HG02870 (cell line): ENCODE data around the gene ZDHHC18.
A peak's percentile ranks its signal among the peaks of the same experiment; 100 is the strongest.

Experiments used
- ATAC-seq: cut with Tn5 transposase; IDR thresholded peaks from one replicate; pipeline ENCODE4 v1.9.1; 2021; ENCODE audit warnings: mild to moderate bottlenecking, moderate library complexity; ENCODE audit not compliant: unreplicated experiment

The ZDHHC18 gene

DNA sequence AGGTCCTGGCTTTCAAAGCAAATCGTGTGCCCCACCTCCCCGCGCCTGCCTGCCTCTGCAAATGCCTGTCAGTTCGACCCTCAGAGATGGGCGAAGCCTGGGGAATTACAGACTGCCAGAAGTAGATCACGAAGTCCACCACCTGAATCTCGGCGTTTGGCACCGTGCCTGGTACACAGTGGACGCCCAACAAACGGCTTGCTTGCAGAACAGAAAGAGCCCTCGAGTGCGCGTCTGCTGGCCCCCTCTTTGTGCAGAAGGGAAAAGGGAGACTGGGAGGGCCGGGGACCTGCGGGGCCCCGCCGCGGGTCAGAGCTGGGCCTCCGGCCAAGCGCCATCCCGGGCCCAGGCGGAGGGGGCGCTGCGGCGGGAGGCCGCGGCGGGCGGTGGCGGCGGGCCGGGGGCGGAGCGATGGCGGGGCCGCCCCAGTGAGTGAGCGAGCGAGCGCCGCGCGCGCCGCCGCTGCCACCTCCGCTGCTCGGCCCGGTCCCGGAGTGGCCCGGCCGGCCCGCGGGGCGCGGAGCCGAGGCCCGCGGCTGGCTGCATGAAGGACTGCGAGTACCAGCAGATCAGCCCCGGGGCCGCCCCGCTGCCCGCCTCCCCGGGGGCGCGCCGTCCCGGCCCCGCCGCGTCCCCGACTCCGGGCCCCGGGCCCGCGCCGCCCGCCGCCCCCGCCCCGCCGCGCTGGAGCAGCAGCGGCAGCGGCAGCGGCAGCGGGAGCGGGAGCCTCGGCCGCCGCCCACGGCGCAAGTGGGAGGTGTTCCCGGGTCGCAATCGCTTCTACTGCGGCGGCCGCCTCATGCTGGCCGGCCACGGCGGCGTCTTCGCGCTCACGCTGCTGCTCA, at the start of gene ZDHHC18:
Gene ZDHHC18, plus strand, starts transcription at position 428 of the 845 bp plus-strand sequence. Its CDS starts 117 bp downstream, at position 545.
- ATAC-seq = no peak

DNA sequence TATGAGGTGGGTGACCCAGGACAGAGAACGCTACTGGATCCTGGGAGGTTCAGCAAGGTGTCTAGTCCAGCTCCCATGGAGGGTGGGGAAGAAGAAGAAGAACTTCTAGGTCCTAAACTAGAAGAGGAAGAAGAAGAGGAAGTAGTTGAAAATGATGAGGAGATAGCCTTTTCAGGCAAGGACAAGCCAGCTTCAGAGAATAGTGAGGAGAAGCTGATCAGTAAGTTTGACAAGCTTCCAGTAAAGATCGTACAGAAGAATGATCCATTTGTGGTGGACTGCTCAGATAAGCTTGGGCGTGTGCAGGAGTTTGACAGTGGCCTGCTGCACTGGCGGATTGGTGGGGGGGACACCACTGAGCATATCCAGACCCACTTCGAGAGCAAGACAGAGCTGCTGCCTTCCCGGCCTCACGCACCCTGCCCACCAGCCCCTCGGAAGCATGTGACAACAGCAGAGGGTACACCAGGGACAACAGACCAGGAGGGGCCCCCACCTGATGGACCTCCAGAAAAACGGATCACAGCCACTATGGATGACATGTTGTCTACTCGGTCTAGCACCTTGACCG, 47.3 kb upstream of the ZDHHC18 start:
- ATAC-seq = no peak

- ATAC-seq = no peak
These were observed 46.0 kb upstream of the ZDHHC18 start for GRCh38 chr1:26780344-26780957.

- no peak for ATAC-seq
These were observed 45.2 kb upstream of the ZDHHC18 start for GRCh38 chr1:26781206-26781825.

DNA sequence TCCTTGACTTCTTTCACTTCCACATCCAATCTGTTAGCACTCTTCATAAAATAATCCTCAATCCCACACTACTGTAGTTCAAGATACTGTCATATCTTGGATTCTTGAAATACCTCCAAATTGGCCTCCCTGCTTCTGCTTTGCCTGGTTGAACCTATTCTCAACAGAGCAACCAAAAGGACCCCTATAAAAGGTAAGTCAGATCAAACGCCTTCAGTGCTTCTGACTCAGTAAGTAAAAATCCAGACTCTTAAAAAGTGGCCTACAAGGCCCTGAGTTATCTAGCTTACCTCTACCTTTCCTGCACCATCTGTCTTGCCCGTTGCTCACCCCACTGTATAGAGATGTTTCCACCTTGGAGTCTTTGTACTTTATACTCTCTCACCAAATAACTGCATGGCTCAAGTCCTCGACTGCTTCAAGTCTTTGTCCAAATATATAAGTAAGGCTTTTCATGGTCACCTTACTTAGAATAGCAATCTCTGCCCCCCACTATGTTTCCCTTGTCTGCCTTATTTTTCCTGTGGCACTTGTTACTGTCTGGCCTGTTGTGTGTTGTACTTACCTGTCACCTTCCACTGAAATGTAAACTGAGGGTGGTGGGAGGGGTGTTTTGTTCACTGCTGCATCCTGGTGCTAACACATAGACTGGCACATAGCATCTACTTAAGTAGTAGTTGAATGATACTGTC, 43.8 kb upstream of the ZDHHC18 start:
- ATAC-seq = no peak

GRCh38 chr1:26783646-26784022, 42.9 kb upstream of the ZDHHC18 start:
- no peak for ATAC-seq

DNA sequence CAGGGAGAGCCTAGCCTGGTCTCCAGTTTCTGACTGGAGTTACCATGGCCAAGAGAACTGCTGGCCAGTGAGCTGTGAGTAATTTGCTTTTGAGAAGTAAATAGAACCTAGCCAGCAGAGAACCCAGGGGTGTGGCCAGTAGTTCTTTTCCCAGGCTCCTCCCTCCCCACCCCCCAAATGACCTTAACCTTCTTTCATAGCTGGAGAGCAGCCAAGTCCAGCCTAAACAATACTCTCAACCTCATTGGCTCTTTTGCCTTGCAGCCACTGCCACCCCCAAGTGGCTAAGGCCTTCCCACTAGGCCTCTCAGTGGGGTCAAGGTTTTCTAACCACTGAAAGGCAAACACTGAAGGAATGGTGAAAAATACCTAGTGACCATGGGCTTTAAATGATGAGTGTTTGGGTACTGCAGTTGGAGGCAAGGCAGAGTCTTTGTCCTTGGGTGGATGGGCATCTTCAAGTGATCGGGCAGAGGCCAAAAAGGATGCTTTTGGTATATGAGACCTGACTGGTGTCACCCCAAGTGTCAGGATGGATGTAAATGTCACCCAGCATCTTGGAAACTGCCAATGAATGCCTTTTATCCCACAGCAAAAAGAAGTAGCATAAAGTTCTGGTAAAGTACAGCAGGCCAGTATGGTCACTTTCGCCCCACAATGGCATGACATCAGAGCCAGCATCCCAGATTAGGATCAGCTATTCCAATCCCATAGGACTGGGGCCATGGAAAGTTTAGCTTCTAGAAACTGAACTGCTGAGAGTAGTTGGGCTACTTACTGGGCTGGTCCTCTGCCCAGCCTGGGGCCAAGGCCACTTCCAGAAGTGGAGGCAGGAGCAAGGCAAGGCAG, 42.2 kb upstream of the ZDHHC18 start:
- no peak for ATAC-seq

DNA sequence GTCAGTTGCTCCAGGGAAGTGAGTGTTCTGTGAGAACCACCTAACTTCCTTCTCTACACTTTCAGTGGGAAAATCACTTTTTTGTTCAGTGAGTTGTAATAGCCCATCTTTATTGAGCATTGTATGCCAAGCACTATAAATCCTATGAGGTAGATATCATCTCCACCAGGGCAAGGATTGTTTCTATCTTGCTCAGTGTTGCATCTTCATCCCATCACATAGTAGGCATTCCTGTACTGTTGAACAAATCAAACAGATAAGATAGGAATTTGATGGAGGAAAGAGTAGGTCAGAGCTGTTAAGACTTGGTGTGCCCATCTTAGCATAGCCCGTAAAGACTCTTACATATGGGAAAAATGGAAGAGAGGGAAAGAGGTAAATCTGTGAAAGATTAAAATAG, 41.6 kb upstream of the ZDHHC18 start:
- no peak for ATAC-seq

DNA sequence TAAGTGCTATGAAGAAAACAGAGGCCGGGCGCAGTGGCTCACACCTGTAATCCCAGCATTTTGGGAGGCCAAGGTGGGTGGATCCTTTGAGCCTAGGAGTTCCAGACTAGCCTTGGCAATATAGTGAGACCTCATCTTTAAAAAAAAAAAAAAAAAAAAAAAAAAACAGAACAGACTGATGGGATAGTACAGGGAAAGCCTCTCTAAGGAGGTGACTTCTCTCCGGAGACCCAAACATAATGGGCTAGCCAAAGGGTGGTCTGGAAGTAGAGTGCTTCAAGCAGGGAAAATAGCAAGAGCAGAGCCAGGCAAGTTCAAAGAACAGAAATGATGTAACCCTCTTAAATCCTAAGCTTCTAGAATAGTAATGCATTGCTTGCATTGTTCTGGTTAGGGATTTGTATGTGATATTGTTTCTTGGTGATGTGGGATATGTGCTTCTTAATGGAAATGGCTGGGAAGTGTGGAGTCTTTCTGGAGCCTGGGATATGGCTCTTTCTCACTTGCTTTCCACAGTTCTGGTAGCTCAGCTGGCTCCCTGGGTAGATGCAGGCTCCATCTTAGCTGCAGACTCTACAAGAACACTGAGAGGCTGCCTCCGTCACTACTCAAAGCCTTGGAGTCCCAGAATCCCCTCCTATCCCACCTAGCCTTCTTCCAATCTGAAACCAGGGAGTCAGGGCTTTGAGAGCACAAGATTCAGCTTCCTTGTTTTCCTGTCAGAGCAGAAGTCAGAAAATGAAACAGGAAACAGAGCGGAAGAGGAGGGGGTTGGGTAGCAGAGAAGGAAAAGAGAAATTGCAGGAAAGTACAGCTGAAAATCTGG, 40.7 kb upstream of the ZDHHC18 start:
- no peak for ATAC-seq

DNA sequence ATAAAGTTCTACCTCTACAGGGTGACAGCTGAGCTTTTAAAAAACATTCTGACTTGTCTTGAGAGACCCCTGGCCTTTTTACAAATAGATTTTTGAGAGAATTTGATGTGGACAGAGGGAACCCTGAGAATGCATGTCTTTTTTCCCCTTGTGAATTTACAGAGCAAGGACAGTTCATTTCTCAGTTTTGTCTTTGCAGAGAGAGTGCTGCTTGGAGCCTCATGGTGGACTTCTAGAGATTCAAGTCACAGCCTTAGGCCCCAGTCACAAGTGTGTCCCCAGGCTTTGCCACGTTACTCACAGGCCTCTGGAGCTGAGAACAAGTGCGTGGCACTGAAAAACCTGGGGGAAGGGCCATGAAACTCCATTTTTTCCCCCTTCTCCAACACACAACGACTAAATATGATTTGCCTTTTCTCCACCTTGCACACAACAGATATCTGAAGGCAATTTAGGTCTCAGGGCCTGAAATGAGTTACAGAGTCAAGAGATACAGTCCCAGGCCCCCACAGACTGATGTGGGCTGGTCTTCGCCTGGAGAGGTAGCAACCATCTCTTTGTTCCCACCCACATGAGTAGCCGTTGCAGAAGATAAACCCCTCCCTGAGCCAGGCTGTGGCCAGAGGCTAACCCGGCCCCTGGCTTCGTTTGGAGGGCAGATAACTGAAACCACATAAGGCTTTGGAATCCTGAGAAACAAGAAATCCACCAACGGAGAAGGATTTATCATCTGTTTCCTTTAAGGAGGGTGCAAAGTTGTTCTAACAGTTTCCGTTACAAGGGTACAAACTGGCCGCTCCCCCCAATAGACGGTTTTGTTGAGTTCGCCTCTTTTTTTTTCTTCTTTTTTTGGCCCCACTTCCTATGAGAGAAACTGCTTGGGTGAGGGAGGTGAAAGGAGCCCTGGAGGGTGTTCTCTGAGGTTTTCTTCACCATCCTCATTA, 39.8 kb upstream of the ZDHHC18 start:
- ATAC-seq = no peak

- ATAC-seq = peak; percentile 39
These were observed 39.1 kb upstream of the ZDHHC18 start for GRCh38 chr1:26787381-26787705.

GRCh38 chr1:26787706-26788514, 38.6 kb upstream of the ZDHHC18 start, which contains the start of gene PIGV:
Gene PIGV, plus strand, starts transcription at chr1:26787950. Its CDS starts 2,866 bp downstream, at chr1:26790816.
- ATAC-seq = peak; percentile 59

DNA sequence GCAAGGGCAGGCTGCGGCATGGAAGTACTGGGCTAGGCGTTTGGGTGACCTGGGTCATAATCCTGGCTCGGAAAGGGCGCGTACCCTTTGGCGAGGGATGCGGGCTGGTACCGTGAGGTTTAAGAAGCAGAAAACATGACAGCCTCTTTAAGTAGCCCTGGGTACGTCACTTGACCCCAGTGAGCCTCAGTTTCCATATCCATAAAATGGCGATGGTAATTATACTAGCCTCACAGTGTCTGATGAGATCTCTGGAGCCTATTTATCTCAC, 38.0 kb upstream of the ZDHHC18 start:
- no peak for ATAC-seq

DNA sequence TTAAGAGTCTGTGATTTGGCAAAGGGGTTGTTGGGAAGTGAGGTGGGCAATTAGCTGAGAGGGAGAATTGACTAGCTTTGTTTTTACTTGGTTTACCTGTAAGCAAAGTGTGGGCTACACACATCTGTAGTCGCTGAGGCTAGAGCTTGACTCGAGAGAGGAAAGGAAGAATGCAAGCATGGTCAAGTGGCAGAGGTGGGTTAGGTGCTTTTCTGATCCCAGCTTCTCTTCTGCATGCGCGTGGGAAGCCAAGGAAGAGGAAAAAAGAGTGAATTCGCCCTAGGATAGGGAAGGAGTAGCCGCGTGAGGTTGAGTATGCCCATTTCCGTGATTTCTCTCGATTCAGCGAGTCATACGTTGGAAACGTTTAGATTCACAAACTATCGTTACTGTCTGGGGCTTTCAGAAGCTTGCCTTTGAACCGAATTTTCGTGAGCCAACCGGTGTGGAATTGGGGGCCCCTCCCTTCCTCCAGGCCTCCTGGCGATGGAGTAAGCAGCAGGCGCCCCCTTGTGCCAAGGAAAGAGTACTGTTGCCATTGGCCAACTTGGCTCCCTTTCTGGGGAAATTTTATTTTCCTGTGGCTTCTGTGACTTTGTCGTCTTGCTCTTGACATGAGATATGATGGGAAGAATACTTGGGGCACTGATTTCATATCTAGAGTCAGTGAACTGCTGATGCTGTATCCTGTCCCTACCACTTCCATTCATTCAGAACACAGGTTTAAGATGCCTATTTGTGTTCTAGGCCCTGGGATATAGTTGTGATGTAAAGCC, 37.5 kb upstream of the ZDHHC18 start:
- no peak for ATAC-seq

GRCh38 chr1:26789612-26789865, 36.9 kb upstream of the ZDHHC18 start:
- no peak for ATAC-seq

DNA sequence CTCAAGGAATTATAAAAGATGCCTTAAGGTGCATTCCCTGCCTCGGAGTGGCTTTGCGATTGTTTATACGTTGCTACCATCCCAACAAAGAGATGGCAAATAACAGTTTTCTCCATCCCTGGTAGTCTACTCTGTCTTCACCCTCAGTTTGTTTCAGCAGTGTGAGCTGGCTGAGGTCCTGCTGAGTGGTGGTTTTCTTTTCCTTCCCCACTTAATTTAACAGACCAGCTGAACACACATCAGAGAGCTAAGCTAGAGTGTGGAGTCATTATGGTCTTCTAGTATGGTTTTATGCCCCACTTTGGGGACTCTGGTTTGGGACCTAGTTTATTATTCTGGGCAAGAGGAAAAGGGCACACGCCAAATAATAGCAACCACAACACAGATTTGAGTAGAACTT, 36.6 kb upstream of the ZDHHC18 start:
- ATAC-seq = no peak

DNA sequence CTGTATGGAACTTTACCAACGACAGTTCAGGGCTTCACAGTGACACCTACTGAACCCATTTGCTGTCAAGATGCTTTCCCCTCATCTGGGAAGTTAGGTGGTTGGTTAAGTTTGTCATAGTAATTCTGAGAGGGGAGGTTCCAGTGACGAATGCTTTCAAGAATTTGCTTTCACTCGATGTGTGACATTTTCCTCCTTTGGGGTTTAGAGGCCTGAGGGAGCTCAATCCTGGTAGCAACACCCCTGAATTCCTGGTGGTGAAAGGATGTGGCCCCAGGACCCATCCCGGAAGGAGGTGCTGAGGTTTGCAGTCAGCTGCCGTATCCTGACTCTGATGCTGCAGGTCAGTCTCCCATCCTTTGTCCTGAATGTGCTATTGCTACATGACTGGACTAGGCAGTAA, 35.9 kb upstream of the ZDHHC18 start:
- no peak for ATAC-seq
